ENCODE data around the gene HINT3.

GRCh38 chr6:125927761-125928160, 28.8 kb upstream of the HINT3 start:
- TF ChIP-seq POLR2A (IDR thresholded peaks at IDR 0.05): no peak
- no peak for TF ChIP-seq CTCF (IDR thresholded peaks at IDR 0.05)
